GM18517 (cell line): ENCODE data around the gene AKIRIN2.
A peak's percentile ranks its signal among the peaks of the same experiment; 100 is the strongest.

Experiments used
- ATAC-seq: cut with Tn5 transposase; IDR thresholded peaks from one replicate; pipeline ENCODE4 v1.9.1; 2021; ENCODE audit warnings: mild to moderate bottlenecking, moderate library complexity; ENCODE audit not compliant: unreplicated experiment

Gene AKIRIN2

GRCh38 chr6:87701676-87702588 is at the start of gene AKIRIN2:
TSS of gene AKIRIN2 (minus strand) at chr6:87702233. CDS start at chr6:87701684, 549 bp downstream.
- peak; percentile 70 for ATAC-seq

DNA sequence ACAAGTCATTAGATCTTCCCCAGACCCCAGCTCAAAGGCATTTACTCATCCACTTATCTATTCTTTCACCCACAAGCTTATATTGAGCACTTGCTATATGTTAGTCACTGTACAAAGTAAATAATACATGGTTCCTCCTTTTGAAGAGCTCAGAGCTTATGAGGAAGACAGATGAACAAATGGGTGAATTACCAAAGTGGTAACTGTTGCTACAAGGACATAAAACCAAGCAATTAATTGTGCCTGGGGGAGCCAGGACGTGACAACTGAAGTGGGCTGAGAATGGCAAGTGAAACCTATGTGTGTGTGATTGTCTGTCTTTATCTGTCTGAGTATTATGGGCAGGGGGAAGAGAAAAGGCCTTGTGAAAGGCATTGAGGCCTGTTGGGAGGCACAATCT is 45.6 kb upstream of the AKIRIN2 start:
- no peak for ATAC-seq

GRCh38 chr6:87745966-87746721 is 44.1 kb upstream of the AKIRIN2 start:
- ATAC-seq = no peak

- ATAC-seq = no peak
Measured at GRCh38 chr6:87743454-87743853, 41.4 kb upstream of the AKIRIN2 start.

GRCh38 chr6:87742106-87742505 is 40.1 kb upstream of the AKIRIN2 start:
- peak; percentile 45 for ATAC-seq

GRCh38 chr6:87741001-87741650 is 39.1 kb upstream of the AKIRIN2 start:
- ATAC-seq = no peak

DNA sequence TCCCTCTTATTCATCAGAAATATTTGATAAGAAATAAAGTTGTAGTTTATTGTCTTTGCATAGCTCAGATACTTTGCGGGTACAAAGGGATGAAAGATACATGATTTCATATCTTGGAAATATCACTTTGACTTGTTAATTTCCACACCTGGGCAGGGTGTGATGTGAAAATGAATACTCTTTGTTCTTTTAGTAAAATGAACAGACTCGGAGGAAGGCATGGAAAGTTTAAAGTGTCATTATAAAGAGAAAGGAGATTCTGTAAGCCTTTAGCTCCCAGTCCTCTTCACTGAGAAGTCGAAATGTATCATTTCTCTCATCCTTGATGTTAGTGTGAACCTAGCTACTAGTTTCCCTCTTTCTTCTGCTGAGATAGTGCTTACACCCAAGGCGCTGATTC is 36.7 kb upstream of the AKIRIN2 start:
- ATAC-seq = no peak

DNA sequence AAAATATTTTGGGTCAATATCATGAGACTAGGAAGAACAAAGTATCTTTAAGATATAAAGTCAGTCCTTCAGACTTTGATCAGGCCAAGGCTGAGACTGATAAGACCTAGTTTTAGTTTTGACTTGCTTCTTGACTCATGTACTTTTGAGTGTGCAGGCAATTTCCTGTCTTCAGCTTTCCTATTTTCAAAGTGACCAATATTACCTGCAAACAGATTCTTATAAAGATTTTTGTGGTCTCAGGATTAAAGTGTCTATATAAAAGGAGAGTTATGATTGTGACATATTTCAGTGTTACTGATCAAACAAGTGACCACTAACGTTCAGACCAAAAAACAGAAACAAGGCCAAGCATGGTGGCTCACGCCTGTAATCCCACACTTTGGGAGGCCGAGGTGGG is 36.0 kb upstream of the AKIRIN2 start:
- ATAC-seq = no peak

DNA sequence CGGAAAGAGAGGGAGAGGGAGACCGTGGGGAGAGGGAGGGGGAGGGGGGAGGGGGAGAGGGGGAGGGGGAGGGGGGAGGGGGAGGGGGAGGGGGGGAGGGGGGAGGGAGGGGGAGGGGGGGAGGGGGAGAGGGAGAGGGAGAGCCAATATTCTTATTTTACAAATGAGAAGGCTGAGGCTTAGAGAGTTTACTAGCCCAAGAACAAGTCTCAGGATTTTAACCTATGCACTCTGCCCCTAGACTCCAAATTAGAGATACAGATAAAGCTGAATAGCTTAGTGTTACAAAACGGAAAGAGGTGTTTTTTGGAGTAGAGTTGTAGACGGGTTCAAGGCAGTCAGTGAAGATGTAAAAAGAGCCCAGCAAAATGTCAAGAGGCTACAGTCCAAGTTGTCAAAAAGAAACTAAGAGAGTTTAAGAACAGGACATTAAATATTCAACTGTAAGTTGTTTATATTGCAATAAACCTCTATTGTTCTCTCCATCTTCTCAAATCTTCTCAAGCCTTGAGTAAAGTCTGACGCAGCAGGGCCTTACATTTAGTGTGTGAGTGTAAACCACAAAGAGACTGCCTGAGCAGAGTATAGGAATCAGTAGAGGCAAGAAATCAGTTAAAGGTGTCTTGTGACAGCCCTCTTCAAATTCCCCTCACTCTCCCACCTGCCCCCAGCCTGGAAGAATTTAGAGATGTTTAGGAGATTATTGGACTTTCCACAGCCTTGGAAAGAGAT is 34.9 kb upstream of the AKIRIN2 start:
- no peak for ATAC-seq

- no peak for ATAC-seq
Measured at GRCh38 chr6:87731818-87732661, 30.0 kb upstream of the AKIRIN2 start.

GRCh38 chr6:87731080-87731479 is 29.0 kb upstream of the AKIRIN2 start:
- ATAC-seq = no peak

GRCh38 chr6:87729965-87730719 is 28.1 kb upstream of the AKIRIN2 start:
- ATAC-seq = no peak

DNA sequence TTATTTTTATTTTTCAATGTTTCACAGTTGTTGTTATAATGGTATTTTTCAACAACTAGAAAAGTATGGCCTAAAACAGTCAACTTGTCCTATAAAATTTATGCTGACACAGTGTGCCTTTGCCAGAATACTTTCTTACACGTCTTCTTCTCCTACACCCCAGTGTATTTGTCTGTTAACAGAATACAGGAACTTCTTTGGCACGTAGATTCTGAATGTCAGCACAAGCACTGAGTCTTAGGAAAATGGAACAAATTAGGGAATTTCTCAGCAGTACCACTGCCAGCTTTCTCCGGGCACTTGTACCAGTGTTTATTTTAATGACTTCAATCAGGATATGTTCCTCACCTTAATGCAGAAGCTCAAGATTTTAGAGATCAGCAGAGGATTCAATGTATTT is 26.7 kb upstream of the AKIRIN2 start:
- ATAC-seq = no peak

- ATAC-seq = peak; percentile 88
Measured at GRCh38 chr6:87724983-87725811, 23.2 kb upstream of the AKIRIN2 start.

GRCh38 chr6:87723170-87724078 is 21.4 kb upstream of the AKIRIN2 start:
- ATAC-seq = no peak

- no peak for ATAC-seq
Measured at GRCh38 chr6:87722540-87723169, 20.6 kb upstream of the AKIRIN2 start.

DNA sequence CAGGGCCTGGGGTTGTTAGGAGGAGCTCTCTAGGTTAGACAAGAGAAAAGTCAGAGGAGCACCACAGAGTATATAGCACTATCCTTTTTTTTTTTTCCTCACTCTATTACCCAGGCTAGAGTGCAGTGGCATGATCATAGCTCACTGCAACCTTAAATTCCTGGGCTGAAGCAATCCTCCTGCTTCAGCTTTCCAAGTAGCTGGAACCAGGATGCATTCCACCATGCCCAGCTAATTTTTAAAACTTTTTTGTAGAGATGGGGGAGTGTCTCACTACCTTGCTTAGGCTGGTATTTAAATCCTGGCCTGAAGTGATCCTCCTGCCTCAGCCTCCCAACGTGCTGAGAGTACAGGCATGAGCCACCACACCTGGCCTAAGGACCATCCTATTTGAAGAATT is 19.3 kb upstream of the AKIRIN2 start:
- ATAC-seq = no peak
